ENCODE measurements around the gene CEP85L. TPM values are rescaled to one million over a fixed set of nuclear protein-coding genes. Genes with fewer than 3 reads are reported as not detected.

Gene CEP85L
- total RNA-seq, 1 donor from 2014 or later, result 16.8 TPM

GRCh38 chr6:118641042-118641441 is 10.3 kb downstream of the CEP85L start:
- Mint-ChIP-seq H3K27ac (ENCODE audit: unreplicated experiment) (no peak overlapping the region), H3K4me1 (peaks cover 13% of the 10 kb centered on the region)
- TF ChIP-seq CTCF (conservative IDR thresholded peaks at IDR 0.05), result no peak

GRCh38 chr6:118639054-118639964 is 12.1 kb downstream of the CEP85L start:
- no peak for TF ChIP-seq CTCF (conservative IDR thresholded peaks at IDR 0.05)
- DNase-seq (ENCODE audit: low read depth, low spot score), result no peak
- no peaks in the 10 kb centered on the region for H3K36me3 Mint-ChIP-seq (ENCODE audit: low read depth)
- no peak overlapping the region for H3K4me3 Mint-ChIP-seq
- H3K9me3 Mint-ChIP-seq, result no peaks in the 10 kb centered on the region
- H3K27me3 Mint-ChIP-seq (ENCODE audit: low read depth), result no peaks in the 10 kb centered on the region
- H3K27ac Mint-ChIP-seq (ENCODE audit: unreplicated experiment), result no peak overlapping the region
- peaks cover 8% of the 10 kb centered on the region for H3K4me1 Mint-ChIP-seq

More at GRCh38 chr6:118641042-118641441, 10.3 kb downstream of the CEP85L start:
- no peaks in the 10 kb centered on the region for H3K9me3 Mint-ChIP-seq
- no peaks in the 10 kb centered on the region for H3K36me3 Mint-ChIP-seq (ENCODE audit: low read depth)
- DNase-seq (ENCODE audit: low read depth, low spot score), result no peak
- H3K4me3 Mint-ChIP-seq, result no peak overlapping the region
- H3K27me3 Mint-ChIP-seq (ENCODE audit: low read depth), result no peaks in the 10 kb centered on the region

DNA sequence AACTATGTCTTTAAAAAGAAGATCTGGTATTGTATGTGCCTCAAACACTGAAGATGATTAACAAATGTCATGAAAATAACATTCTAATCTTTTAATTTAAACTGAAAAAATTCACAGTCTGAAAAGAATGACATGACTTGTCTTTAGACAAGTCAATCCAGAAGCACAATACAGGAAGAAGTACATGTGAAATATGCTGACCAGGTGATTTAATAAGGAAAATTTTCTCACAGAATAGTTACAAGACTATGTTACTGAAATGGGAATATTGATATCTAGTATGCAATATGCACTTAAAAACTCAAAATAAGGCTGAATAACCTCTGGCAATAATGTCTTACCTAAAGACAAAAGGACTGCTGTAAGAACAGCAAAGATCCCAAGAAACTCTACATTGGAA is 13.1 kb downstream of the CEP85L start:
- H3K4me3 Mint-ChIP-seq, result no peak overlapping the region
- H3K27me3 Mint-ChIP-seq (ENCODE audit: low read depth), result no peaks in the 10 kb centered on the region
- H3K36me3 Mint-ChIP-seq (ENCODE audit: low read depth), result peaks cover 2% of the 10 kb centered on the region
- no peaks in the 10 kb centered on the region for H3K9me3 Mint-ChIP-seq
- no peak overlapping the region for H3K27ac Mint-ChIP-seq (ENCODE audit: unreplicated experiment)
- H3K4me1 Mint-ChIP-seq, result peaks cover 9% of the 10 kb centered on the region
- no peak for TF ChIP-seq CTCF (conservative IDR thresholded peaks at IDR 0.05)
- DNase-seq (ENCODE audit: low read depth, low spot score), result no peak

DNA sequence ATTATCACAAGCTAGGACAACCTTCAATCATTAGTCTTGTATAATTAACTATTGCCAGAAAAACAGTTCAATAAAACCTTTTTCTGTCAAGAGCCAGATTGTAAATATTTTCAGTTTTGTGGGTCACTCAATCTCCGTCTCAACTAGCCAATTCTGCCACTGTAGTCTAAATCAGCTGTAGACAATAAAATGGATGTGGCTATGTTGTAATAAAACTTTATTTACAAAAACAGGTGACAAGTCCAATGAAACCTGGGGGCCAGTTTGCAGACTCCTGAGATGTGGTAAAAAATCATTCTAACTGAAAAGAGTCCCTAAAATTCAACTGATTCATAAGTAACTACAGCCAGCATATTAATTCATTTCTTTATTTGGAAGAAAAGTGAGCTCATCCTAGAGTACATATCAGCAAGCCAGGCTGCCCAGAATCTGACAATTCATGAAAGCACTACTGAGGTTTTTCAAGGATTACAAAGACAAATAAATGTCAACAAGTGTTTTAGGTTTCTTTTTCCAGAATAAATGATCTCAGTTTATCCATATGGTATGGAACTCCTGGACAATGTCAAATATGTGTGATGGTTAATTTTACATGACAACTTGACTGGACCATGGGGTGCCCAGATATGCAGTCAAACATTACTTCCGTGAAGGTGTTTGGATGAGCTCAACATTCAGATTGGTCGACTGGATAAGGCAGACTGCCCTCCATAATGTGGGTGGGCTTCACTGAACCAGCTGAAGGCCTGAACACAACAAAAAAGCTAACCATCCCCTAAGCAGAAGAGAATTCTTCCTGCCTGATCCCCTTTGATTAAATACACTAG is 15.3 kb downstream of the CEP85L start:
- peaks cover 4% of the 10 kb centered on the region for H3K36me3 Mint-ChIP-seq (ENCODE audit: low read depth)
- H3K4me3 Mint-ChIP-seq, result no peak overlapping the region
- H3K27ac Mint-ChIP-seq (ENCODE audit: unreplicated experiment), result no peak overlapping the region
- no peak for TF ChIP-seq CTCF (conservative IDR thresholded peaks at IDR 0.05)
- H3K9me3 Mint-ChIP-seq, result peaks cover 2% of the 10 kb centered on the region
- H3K4me1 Mint-ChIP-seq, result peaks cover 9% of the 10 kb centered on the region
- no peaks in the 10 kb centered on the region for H3K27me3 Mint-ChIP-seq (ENCODE audit: low read depth)
- no peak for DNase-seq (ENCODE audit: low read depth, low spot score)

DNA sequence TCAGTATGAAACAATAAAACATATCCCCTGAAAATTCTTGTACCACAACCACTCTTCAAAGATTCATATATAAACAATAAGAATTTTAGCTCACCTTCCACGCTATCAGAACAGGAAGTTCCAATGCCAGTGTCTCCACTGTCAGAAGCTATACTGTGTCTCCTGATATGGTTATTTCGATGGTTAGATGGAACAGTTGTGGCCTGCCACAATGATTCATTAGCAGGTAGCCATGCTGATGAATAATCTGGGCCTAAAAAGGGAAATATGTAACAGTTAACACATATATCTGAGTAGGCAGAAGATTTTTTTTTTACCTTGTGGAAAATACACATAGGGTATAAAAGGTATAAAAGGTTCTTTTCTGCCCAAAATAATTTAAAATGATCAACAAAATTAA is 19.0 kb downstream of the CEP85L start:
- Mint-ChIP-seq H3K27me3 (ENCODE audit: low read depth) (no peaks in the 10 kb centered on the region), H3K4me1 (peaks cover 5% of the 10 kb centered on the region), H3K36me3 (ENCODE audit: low read depth) (peaks cover 17% of the 10 kb centered on the region), H3K27ac (ENCODE audit: unreplicated experiment) (no peak overlapping the region), H3K9me3 (peaks cover 2% of the 10 kb centered on the region), H3K4me3 (no peak overlapping the region)
- DNase-seq (ENCODE audit: low read depth, low spot score), result no peak
- TF ChIP-seq CTCF (conservative IDR thresholded peaks at IDR 0.05), result no peak
